ENCODE results near the gene DYNC1LI2.
"Not testable (repeated sequence)": the region's sequence is repeated elsewhere in the genome, so short reads cannot be mapped to it uniquely, and the experiment has no call there.

The DYNC1LI2 gene

GRCh38 chr16:66751303-66751991, at the start of gene DYNC1LI2:
DYNC1LI2 (minus strand) TSS chr16:66751609; CDS start chr16:66751591, 18 bp downstream.
- peak; percentile 56 for DNase-seq (ENCODE audit: low spot score)

- no peak for DNase-seq (ENCODE audit: low spot score)
These were observed 49.4 kb upstream of the DYNC1LI2 start for GRCh38 chr16:66800856-66801255.

- no peak for DNase-seq (ENCODE audit: low spot score)
These were observed 46.8 kb upstream of the DYNC1LI2 start for GRCh38 chr16:66798161-66798560.

- not testable (repeated sequence) for DNase-seq (ENCODE audit: low spot score)
These were observed 42.6 kb upstream of the DYNC1LI2 start for GRCh38 chr16:66793984-66794383.

GRCh38 chr16:66790130-66790733, 38.8 kb upstream of the DYNC1LI2 start:
- no peak for DNase-seq (ENCODE audit: low spot score)

- no peak for DNase-seq (ENCODE audit: low spot score)
These were observed 36.0 kb upstream of the DYNC1LI2 start for GRCh38 chr16:66787427-66787826.

- no peak for DNase-seq (ENCODE audit: low spot score)
These were observed 35.1 kb upstream of the DYNC1LI2 start for GRCh38 chr16:66786551-66786950.

GRCh38 chr16:66776457-66776856, 25.0 kb upstream of the DYNC1LI2 start:
- DNase-seq (ENCODE audit: low spot score): no peak

- peak; percentile 14 for DNase-seq (ENCODE audit: low spot score)
These were observed 23.6 kb upstream of the DYNC1LI2 start for GRCh38 chr16:66774981-66775380.

- DNase-seq (ENCODE audit: low spot score): no peak
These were observed 6.7 kb upstream of the DYNC1LI2 start for GRCh38 chr16:66758086-66758485.

- no peak for DNase-seq (ENCODE audit: low spot score)
These were observed 3.4 kb upstream of the DYNC1LI2 start for GRCh38 chr16:66754819-66755218.

GRCh38 chr16:66754211-66754610, 2.8 kb upstream of the DYNC1LI2 start:
- DNase-seq (ENCODE audit: low spot score): no peak

GRCh38 chr16:66752958-66753357, 1.5 kb upstream of the DYNC1LI2 start:
- DNase-seq (ENCODE audit: low spot score): no peak

- DNase-seq (ENCODE audit: low spot score): no peak
These were observed 970 bp upstream of the DYNC1LI2 start for GRCh38 chr16:66752379-66752778.

- DNase-seq (ENCODE audit: low spot score): no peak
These were observed 548 bp upstream of the DYNC1LI2 start for GRCh38 chr16:66751992-66752322.

GRCh38 chr16:66751053-66751302, 431 bp downstream of the DYNC1LI2 start:
- no peak for DNase-seq (ENCODE audit: low spot score)

GRCh38 chr16:66750279-66751052, 943 bp downstream of the DYNC1LI2 start:
- DNase-seq (ENCODE audit: low spot score): no peak

- DNase-seq (ENCODE audit: low spot score): no peak
These were observed 4.7 kb downstream of the DYNC1LI2 start for GRCh38 chr16:66746682-66747081.

GRCh38 chr16:66746048-66746447, 5.4 kb downstream of the DYNC1LI2 start:
- DNase-seq (ENCODE audit: low spot score): no peak

GRCh38 chr16:66741950-66742808, 9.2 kb downstream of the DYNC1LI2 start:
- no peak for DNase-seq (ENCODE audit: low spot score)

- peak; percentile 74 for DNase-seq (ENCODE audit: low spot score)
These were observed 10.1 kb downstream of the DYNC1LI2 start for GRCh38 chr16:66741169-66741900.

GRCh38 chr16:66740533-66740932, 10.9 kb downstream of the DYNC1LI2 start:
- no peak for DNase-seq (ENCODE audit: low spot score)
